SK-N-SH (cell line): ENCODE measurements around the gene DLG1. TPM values are rescaled to one million over a fixed set of nuclear protein-coding genes. Genes with fewer than 3 reads are reported as not detected.

Experiments
- CTCF ChIA-PET: fragments of 300-600, 350-600 bp; formaldehyde crosslinking; extraction: SDS; loops from one replicate; lab custom pipeline; 2021; lab: Yijun Ruan, JAX
- POLR2A ChIA-PET: fragments of 350-600 bp; sonication (Branson Sonifier 250); formaldehyde crosslinking; extraction: SDS; loops from one replicate; lab custom pipeline; 2020; ENCODE audit warnings: antibody characterized with exemption, inconsistent platforms; lab: Yijun Ruan, JAX
- DNase-seq: peaks from one replicate; pipeline ENCODE4 v3.0.0; 2012
- H2AFZ ChIP-seq: fragments of 200-600 bp; sonication (generic); 2 replicates; pipeline ENCODE4 v1.8.1; 2016; ENCODE audit warnings: antibody characterized with exemption, mild to moderate bottlenecking, low read depth
- H3F3A ChIP-seq: fragments of 200-600 bp; sonication (generic); replicated peaks from 2 replicates; pipeline ENCODE3; 2016; ENCODE audit warnings: antibody characterized with exemption, mild to moderate bottlenecking; ENCODE audit not compliant: insufficient read depth
- H3K27ac ChIP-seq, 2 experiments: fragments of 200-500 bp in 1 of 2; fragments of 200-600 bp in 1 of 2; sonication (Bioruptor generic) in 1 of 2; sonication (generic), shearing (Covaris generic) in 1 of 2; 2 replicates each; pipeline versions ENCODE4 v1.5.1 to v1.6.1; 2014 to 2016; ENCODE audit warnings: low read depth in 2 of 2, inconsistent platforms in 1 of 2, low read length in 1 of 2, mild to moderate bottlenecking in 1 of 2, mixed read lengths in 1 of 2
- H3K27me3 ChIP-seq: fragments of 200-600 bp; sonication (generic), shearing (Covaris generic); 2 replicates; pipeline ENCODE4 v1.6.1; 2016; ENCODE audit warnings: mixed run types; ENCODE audit not compliant: insufficient read depth
- H3K36me3 ChIP-seq, 2 experiments: fragments of 200-500 bp in 1 of 2; fragments of 200-600 bp in 1 of 2; sonication (Bioruptor generic) in 1 of 2; sonication (generic) in 1 of 2; replicated peaks in 1 of 2; 2 replicates each; pipeline versions ENCODE3 to v1.5.1; 2014 to 2016; ENCODE audit warnings: low read length in 1 of 2, mild to moderate bottlenecking in 1 of 2; ENCODE audit not compliant: insufficient read depth in 2 of 2, control insufficient read depth in 1 of 2
- H3K4me1 ChIP-seq, 2 experiments: fragments of 200-500 bp in 1 of 2; fragments of 200-600 bp in 1 of 2; sonication (Bioruptor generic) in 1 of 2; sonication (generic), shearing (Covaris generic) in 1 of 2; 2 replicates each; pipeline versions ENCODE4 v1.5.1 to v1.6.1; 2014 to 2016; ENCODE audit warnings: low read depth in 1 of 2, low read length in 1 of 2, mixed run types in 1 of 2; ENCODE audit not compliant: insufficient read depth in 2 of 2, control insufficient read depth in 1 of 2
- H3K4me2 ChIP-seq: fragments of 200-600 bp; sonication (generic), shearing (Covaris generic); 2 replicates; pipeline ENCODE4 v1.6.1; 2017; ENCODE audit warnings: mixed run types
- H3K4me3 ChIP-seq, 2 experiments: fragments of 200-500 bp in 1 of 2; fragments of 200-600 bp in 1 of 2; sonication (Bioruptor generic) in 1 of 2; sonication (generic), shearing (Covaris generic) in 1 of 2; 2 replicates each; pipeline versions ENCODE4 v1.5.1 to v1.8.1; 2014 to 2016; ENCODE audit warnings: low read depth in 2 of 2, inconsistent platforms in 1 of 2, low read length in 1 of 2, mild to moderate bottlenecking in 1 of 2, mixed read lengths in 1 of 2, moderate library complexity in 1 of 2
- H3K79me2 ChIP-seq: fragments of 200-600 bp; sonication (generic); 2 replicates; pipeline ENCODE4 v1.8.1; 2017; ENCODE audit warnings: mild to moderate bottlenecking; ENCODE audit not compliant: insufficient read depth
- H3K9ac ChIP-seq: fragments of 200-600 bp; sonication (generic); 2 replicates; pipeline ENCODE4 v1.6.1; 2017; ENCODE audit warnings: mixed run types
- H3K9me2 ChIP-seq: fragments of 200-600 bp; sonication (generic); 2 replicates; pipeline ENCODE4 v1.6.1; 2017; ENCODE audit warnings: mixed run types
- H3K9me3 ChIP-seq: fragments of 200-600 bp; sonication (generic); 2 replicates; pipeline ENCODE4 v1.6.1; 2017; ENCODE audit warnings: mixed run types, mild to moderate bottlenecking, moderate library complexity
- H4K20me1 ChIP-seq: fragments of 200-600 bp; sonication (generic); 2 replicates; pipeline ENCODE4 v1.6.1; 2017; ENCODE audit warnings: mild to moderate bottlenecking, mixed run types; ENCODE audit not compliant: insufficient read depth
- CHD2 ChIP-seq: fragments of 150-350 bp; IDR thresholded peaks from 2 replicates; pipeline ENCODE4 v1.6.1; 2018; ENCODE audit warnings: low read length; ENCODE audit not compliant: partially characterized antibody
- ELF1 ChIP-seq: IDR thresholded peaks from 2 replicates; pipeline ENCODE4 v1.4.0; 2012
- EP300 ChIP-seq, 2 experiments: IDR thresholded peaks; 2 replicates each; pipeline versions ENCODE4 v1.4.0 to v1.6.1; 2012; ENCODE audit warnings: borderline replicate concordance in 1 of 2, low read depth in 1 of 2, low read length in 1 of 2
- FOSL2 ChIP-seq: IDR thresholded peaks from 2 replicates; pipeline ENCODE4 v1.4.0; 2012; ENCODE audit warnings: low read depth, mild to moderate bottlenecking, moderate library complexity, borderline replicate concordance
- FOXJ3 ChIP-seq: sonication (generic); formaldehyde crosslinking; IDR thresholded peaks from 2 replicates; pipeline ENCODE4 v1.5.1; 2020; ENCODE audit warnings: mild to moderate bottlenecking, missing genetic modification reagents
- FOXM1 ChIP-seq: IDR thresholded peaks from 2 replicates; pipeline ENCODE4 v1.4.0; 2012; ENCODE audit warnings: low read depth, mild to moderate bottlenecking
- MAX ChIP-seq: IDR thresholded peaks from 2 replicates; pipeline ENCODE4 v1.4.0; 2012; ENCODE audit warnings: low read depth
- NFIC ChIP-seq: IDR thresholded peaks from 2 replicates; pipeline ENCODE4 v1.4.0; 2012; ENCODE audit warnings: borderline replicate concordance
- POLR2AphosphoS5 ChIP-seq: IDR thresholded peaks from 2 replicates; pipeline ENCODE4 v1.6.1; 2012; ENCODE audit warnings: low read depth, low read length
- RAD21 ChIP-seq: IDR thresholded peaks from 2 replicates; pipeline ENCODE4 v1.6.1; 2012; ENCODE audit warnings: mild to moderate bottlenecking, low read length
- RCOR1 ChIP-seq: fragments of 150-350 bp; IDR thresholded peaks from 2 replicates; pipeline ENCODE4 v1.6.1; 2017; ENCODE audit warnings: antibody characterized with exemption, low read length
- RXRA ChIP-seq: IDR thresholded peaks from 2 replicates; pipeline ENCODE4 v1.4.0; 2012; ENCODE audit warnings: low read depth, mild to moderate bottlenecking, borderline replicate concordance
- SMC3 ChIP-seq: IDR thresholded peaks from 2 replicates; pipeline ENCODE4 v1.6.1; 2012; ENCODE audit warnings: low read depth, low read length, improper control_type of control experiment
- TCF12 ChIP-seq: IDR thresholded peaks from 2 replicates; pipeline ENCODE4 v1.4.0; 2012
- USF1 ChIP-seq: IDR thresholded peaks from 2 replicates; pipeline ENCODE4 v1.4.0; 2012; ENCODE audit warnings: low read depth, borderline replicate concordance
- YY1 ChIP-seq: IDR thresholded peaks from 2 replicates; pipeline ENCODE4 v1.4.0; 2012; ENCODE audit warnings: low read depth, mild to moderate bottlenecking
- WGBS: methylation state at CpG from one replicate; pipeline ENCODE4 v1.1.6; 2017; ENCODE audit warnings: low lambda C conversion rate; 5-methylcytosine and 5-hydroxymethylcytosine counted together
- polyA plus RNA-seq, 3 experiments: library from polyadenylated mRNA; depleted of rRNA; stranded (reverse); fragments of >200 nt; gene quantifications; 2 replicates each; pipeline ENCODE4 v1.2.3, GENCODE V29; 2012
- TF ChIP-seq, protein P1 (sequence below): IDR thresholded peaks from 2 replicates; pipeline ENCODE4 v1.4.0; 2012; ENCODE audit warnings: low read depth, borderline replicate concordance

The DLG1 gene
- polyA plus RNA-seq, 1 of the 3 experiments (the other 2 are of a cell fraction), result 16.5 TPM

GRCh38 chr3:197076415-197076814, 222.0 kb downstream of the DLG1 start:
- no peak overlapping the region for H3K27ac ChIP-seq
- no peaks in the 10 kb centered on the region; a peak in 1 of 4 replicates for H3K4me1 ChIP-seq
- ChIA-PET POLR2A (no interaction called here), CTCF (interaction anchor here (0.8 to 1.7 kb wide), 2 partner anchors 15 to 47 kb away, joined by 3 to 4 read pairs; partner anchors contain the start of gene MELTF)
- no peak overlapping the region for H3K9ac ChIP-seq
- H3K9me3 ChIP-seq, result no peaks in the 10 kb centered on the region
- no peak overlapping the region for H3K4me3 ChIP-seq
- 89% methylated on average over 4 of the region's 4 CpGs for WGBS
- no peak overlapping the region for H2AFZ ChIP-seq
- H4K20me1 ChIP-seq, result no peaks in the 10 kb centered on the region
- no peak overlapping the region for H3K4me2 ChIP-seq
- TF ChIP-seq TCF12 (no peak), POLR2AphosphoS5 (no peak), SMC3 (no peak), FOXJ3 (CRISPR knock-in tag) (no peak), NFIC (no peak), USF1 (no peak), FOSL2 (no peak), RAD21 (no peak), MAX (no peak), RCOR1 (no peak), FOXM1 (no peak), CHD2 (no peak), RXRA (no peak), YY1 (no peak), ELF1 (no peak)
- H3K9me2 ChIP-seq, result no peaks in the 10 kb centered on the region
- no peaks in the 10 kb centered on the region for H3K27me3 ChIP-seq
- peaks cover 52 to 61% of the 10 kb centered on the region in 2 experiments for H3K36me3 ChIP-seq
- DNase-seq, result no peak
- no peaks in the 10 kb centered on the region for H3F3A ChIP-seq
- no peaks in the 10 kb centered on the region for H3K79me2 ChIP-seq

GRCh38 chr3:197068077-197068476, 230.3 kb downstream of the DLG1 start:
- no peaks in the 10 kb centered on the region for H4K20me1 ChIP-seq
- H3K9ac ChIP-seq, result no peak overlapping the region
- TF ChIP-seq POLR2AphosphoS5 (no peak), NFIC (no peak), FOSL2 (no peak), EP300 (IDR thresholded peaks at IDR 0.05; ENCODE audit: borderline replicate concordance in 1 of 2, low read depth in 1 of 2, low read length in 1 of 2) (no peak), RAD21 (no peak), FOXM1 (no peak), RXRA (no peak)
- TF ChIP-seq, protein P1, sequence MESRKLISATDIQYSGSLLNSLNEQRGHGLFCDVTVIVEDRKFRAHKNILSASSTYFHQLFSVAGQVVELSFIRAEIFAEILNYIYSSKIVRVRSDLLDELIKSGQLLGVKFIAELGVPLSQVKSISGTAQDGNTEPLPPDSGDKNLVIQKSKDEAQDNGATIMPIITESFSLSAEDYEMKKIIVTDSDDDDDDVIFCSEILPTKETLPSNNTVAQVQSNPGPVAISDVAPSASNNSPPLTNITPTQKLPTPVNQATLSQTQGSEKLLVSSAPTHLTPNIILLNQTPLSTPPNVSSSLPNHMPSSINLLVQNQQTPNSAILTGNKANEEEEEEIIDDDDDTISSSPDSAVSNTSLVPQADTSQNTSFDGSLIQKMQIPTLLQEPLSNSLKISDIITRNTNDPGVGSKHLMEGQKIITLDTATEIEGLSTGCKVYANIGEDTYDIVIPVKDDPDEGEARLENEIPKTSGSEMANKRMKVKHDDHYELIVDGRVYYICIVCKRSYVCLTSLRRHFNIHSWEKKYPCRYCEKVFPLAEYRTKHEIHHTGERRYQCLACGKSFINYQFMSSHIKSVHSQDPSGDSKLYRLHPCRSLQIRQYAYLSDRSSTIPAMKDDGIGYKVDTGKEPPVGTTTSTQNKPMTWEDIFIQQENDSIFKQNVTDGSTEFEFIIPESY, result no peak
- no peaks in the 10 kb centered on the region for H3K9me2 ChIP-seq
- no peaks in the 10 kb centered on the region for H3K79me2 ChIP-seq
- no peak overlapping the region for H3K27ac ChIP-seq
- no peak overlapping the region for H3K4me2 ChIP-seq
- CTCF ChIA-PET, result interaction anchor here (1.4 kb wide), 1 partner anchor 114 kb away, joined by 5 read pairs; no protein-coding TSS in a partner anchor
- DNase-seq, result no peak
- H3K4me1 ChIP-seq, result no peaks in the 10 kb centered on the region; a peak in 1 of 4 replicates
- WGBS, result 97% methylated on average over 1 of the region's 1 CpG
- no peak overlapping the region for H3K4me3 ChIP-seq
- no peaks in the 10 kb centered on the region for H3K27me3 ChIP-seq
- no peak overlapping the region for H2AFZ ChIP-seq
- peaks cover 45 to 47% of the 10 kb centered on the region in 2 experiments for H3K36me3 ChIP-seq
- POLR2A ChIA-PET, result no interaction called here
- H3F3A ChIP-seq, result no peaks in the 10 kb centered on the region
- H3K9me3 ChIP-seq, result no peaks in the 10 kb centered on the region
